22Rv1 (cell line): ENCODE results near the gene PIAS2.
"Not testable (repeated sequence)": the region's sequence is repeated elsewhere in the genome, so short reads cannot be mapped to it uniquely, and the experiment has no call there.

Experiments
- H3K27ac ChIP-seq: fragments of 450-650 bp; 2 replicates; pipeline ENCODE4 v1.5.1; 2017
- ZFX ChIP-seq: fragments of 450-650 bp; IDR thresholded peaks from 2 replicates; pipeline ENCODE4 v1.6.1; 2017; ENCODE audit warnings: antibody characterized with exemption, borderline replicate concordance
- TF ChIP-seq, protein P1 (sequence below): fragments of 450-650 bp; IDR thresholded peaks from 2 replicates; pipeline ENCODE4 v1.5.1; 2017; ENCODE audit warnings: mild to moderate bottlenecking

The PIAS2 gene

DNA sequence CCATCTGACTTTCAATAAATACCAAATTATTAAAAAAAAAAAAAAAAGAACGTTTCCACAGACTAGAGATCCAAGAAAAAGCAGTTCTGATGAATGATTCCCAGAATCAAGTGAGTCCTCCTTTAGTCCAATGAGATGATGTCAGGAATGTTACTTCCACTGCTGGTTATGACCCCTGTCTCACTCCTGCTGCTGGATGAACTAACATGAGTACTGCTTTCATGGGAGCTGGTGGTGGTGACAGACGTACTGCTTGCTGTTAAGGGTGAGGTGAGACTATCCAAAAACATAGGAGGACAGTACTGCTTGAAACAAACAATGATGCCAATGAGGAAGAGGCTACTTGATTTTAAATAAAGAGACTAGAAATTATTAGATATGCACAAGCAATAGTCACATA is 105.0 kb downstream of the PIAS2 start:
- H3K27ac ChIP-seq = no peak overlapping the region
- TF ChIP-seq, protein P1, sequence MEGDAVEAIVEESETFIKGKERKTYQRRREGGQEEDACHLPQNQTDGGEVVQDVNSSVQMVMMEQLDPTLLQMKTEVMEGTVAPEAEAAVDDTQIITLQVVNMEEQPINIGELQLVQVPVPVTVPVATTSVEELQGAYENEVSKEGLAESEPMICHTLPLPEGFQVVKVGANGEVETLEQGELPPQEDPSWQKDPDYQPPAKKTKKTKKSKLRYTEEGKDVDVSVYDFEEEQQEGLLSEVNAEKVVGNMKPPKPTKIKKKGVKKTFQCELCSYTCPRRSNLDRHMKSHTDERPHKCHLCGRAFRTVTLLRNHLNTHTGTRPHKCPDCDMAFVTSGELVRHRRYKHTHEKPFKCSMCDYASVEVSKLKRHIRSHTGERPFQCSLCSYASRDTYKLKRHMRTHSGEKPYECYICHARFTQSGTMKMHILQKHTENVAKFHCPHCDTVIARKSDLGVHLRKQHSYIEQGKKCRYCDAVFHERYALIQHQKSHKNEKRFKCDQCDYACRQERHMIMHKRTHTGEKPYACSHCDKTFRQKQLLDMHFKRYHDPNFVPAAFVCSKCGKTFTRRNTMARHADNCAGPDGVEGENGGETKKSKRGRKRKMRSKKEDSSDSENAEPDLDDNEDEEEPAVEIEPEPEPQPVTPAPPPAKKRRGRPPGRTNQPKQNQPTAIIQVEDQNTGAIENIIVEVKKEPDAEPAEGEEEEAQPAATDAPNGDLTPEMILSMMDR = no peak
- TF ChIP-seq ZFX = no peak

DNA sequence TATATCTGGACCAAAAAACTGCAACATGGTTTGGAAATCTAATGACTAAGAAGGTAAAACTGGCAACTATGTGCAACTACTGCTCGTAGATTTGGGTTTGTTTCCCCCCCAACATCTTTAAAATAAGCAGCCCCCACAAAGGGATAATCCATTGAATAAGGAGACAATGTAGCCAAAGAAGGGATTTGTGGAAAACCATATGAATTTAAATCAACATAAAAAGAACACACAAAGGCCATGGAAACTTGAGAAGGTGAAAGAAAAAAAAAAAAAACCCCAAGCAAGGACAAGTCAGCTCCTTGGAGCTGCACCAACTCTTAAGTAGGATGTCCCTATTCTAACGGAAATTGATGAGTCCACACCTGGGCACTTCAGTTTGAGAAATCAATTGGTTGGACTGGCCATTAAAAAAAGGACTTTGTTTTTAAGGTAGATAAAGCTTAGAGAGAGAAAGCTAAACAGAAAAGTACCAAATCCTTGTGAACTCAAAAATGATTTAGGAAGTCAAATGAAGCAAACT is 106.8 kb downstream of the PIAS2 start:
- no peak overlapping the region for H3K27ac ChIP-seq
- TF ChIP-seq ZFX = no peak
- TF ChIP-seq, protein P1 = no peak

DNA sequence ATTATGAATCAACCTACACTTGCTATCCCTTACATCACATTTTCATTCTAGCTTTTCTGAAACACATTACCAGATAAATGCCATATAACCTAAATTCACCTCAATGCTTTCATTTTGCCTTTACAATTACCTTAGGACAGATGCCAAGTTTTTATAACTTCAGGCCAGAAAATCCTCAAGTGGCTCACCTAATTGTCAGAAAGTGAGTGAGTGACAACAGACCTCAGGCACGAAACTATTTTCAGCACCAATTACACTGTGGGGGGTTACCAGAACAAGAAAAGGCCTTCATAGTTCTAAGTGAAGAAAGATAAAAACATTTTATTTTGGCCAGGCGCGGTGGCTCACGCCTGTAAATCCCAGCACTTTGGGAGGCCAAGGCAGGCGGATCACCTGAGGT is 108.2 kb downstream of the PIAS2 start:
- H3K27ac ChIP-seq = no peak overlapping the region
- TF ChIP-seq, protein P1 = no peak
- TF ChIP-seq ZFX = no peak

DNA sequence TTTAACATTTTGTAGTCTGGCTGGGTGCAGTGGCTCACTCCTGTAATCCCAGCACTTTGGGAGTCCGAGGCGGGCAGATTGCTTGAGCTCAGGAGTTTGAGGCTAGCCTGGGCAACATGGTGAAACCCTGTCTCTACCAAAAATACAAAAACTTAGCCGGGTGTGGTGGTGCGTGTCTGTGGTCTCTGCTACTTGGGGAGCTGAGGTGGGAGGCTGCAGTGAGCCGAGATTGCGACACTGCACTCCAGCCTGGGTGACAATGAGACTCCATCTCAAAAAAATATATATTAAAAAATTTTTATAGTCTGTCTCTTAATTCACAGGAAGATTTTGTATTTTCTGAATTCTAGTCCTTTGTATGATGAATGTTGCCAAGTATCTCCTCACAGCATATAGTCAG is 121.4 kb downstream of the PIAS2 start:
- H3K27ac ChIP-seq = not testable (repeated sequence)

DNA sequence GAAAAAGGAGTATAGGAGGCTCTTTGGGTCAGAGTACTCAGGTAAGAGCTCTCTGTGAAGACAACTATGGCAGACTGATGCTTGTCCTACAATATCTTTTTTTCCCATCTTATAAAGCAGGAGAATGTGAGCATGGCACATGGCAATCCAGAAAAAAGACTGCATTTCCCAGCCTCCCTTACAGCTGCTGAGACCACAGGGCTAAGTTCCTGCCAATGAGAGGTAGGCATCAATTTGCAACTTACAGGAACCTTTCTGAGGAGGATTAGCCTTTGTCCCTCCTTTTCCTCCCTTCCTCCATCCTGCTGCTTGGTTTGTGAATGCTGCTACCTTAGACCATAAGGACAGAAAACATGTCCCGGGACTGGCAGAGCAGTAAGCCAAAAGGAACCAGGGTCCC is 122.7 kb downstream of the PIAS2 start:
- TF ChIP-seq ZFX = no peak
- TF ChIP-seq, protein P1 = no peak
- no peak overlapping the region for H3K27ac ChIP-seq

DNA sequence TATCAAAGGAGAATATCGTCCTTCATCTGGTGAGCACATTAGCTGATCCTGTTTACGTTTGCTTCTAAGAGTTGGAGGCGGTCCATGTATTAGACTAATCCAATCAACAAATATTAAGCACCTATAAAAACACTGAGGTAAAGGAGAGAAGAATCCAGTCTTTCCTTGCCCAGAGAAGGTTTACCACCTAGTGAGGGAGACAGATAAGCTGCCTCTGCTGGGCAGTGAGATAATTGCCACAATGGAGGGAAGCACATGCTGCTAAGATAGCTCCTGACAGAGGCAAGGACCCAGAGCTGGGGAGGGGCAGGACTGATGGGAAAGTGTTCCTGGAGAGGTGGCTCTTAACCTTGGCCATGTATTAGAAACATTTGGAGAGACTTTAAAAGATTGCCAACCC is 123.7 kb downstream of the PIAS2 start:
- H3K27ac ChIP-seq = no peak overlapping the region

DNA sequence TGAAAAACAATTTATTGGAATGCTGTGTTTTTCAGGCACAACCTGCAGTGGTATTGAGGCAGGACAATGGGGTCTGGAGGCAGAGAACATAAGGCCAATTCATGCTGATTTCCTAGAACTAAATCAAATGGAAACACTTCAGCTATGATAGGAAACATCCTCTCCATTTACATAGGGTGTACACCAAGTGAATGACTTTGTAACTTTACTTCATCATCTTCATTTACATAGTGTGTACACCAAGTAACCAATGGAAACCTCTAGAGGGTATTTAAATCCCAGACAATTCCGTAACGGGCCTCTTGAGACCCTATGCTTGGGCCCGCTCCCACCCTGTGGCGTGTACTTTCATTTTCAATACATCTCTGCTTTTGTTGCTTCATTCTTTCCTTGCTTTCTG is 128.2 kb downstream of the PIAS2 start:
- H3K27ac ChIP-seq = no peak overlapping the region
- TF ChIP-seq, protein P1 = no peak
- TF ChIP-seq ZFX = no peak

More for the DNA sequence above, 123.7 kb downstream of the PIAS2 start:
- TF ChIP-seq, protein P1 = peak; percentile 49
- no peak for TF ChIP-seq ZFX

DNA sequence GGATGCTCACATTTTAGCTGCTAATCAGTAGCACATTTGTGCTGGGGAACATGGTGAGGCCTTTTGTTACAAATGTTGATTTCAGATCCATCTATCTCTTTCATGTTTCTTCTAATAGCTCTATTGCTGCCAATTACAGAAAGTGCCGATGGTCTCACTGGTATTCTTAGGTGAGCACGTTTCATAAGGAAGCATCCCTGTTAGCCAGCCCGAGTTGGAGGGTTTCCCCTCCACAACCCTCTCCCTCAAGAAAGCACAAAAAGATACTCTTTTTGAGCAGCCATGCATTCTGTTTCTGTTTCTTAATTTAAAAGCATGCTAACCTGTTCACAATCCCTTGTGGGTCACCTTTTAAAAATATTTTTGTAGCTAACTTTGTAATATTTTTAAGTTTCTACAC is 129.6 kb downstream of the PIAS2 start:
- no peak overlapping the region for H3K27ac ChIP-seq
- no peak for TF ChIP-seq ZFX
- TF ChIP-seq, protein P1 = no peak
